ENCODE measurements around the gene MYO16. TPM values are rescaled to one million over a fixed set of nuclear protein-coding genes. Genes with fewer than 3 reads are reported as not detected.

MYO16 gene
- total and polyA plus RNA-seq, 3 donors from 2014 or later = 3.1 to 4.0 (median 3.4) TPM

- no peak for TF ChIP-seq POLR2A (IDR thresholded peaks at IDR 0.05)
- TF ChIP-seq, protein P1, sequence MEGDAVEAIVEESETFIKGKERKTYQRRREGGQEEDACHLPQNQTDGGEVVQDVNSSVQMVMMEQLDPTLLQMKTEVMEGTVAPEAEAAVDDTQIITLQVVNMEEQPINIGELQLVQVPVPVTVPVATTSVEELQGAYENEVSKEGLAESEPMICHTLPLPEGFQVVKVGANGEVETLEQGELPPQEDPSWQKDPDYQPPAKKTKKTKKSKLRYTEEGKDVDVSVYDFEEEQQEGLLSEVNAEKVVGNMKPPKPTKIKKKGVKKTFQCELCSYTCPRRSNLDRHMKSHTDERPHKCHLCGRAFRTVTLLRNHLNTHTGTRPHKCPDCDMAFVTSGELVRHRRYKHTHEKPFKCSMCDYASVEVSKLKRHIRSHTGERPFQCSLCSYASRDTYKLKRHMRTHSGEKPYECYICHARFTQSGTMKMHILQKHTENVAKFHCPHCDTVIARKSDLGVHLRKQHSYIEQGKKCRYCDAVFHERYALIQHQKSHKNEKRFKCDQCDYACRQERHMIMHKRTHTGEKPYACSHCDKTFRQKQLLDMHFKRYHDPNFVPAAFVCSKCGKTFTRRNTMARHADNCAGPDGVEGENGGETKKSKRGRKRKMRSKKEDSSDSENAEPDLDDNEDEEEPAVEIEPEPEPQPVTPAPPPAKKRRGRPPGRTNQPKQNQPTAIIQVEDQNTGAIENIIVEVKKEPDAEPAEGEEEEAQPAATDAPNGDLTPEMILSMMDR (IDR thresholded peaks at IDR 0.05) = no peak
- H3K4me3 ChIP-seq = no peak overlapping the region
- no peak for DNase-seq
- H3K27me3 ChIP-seq = no peaks in the 10 kb centered on the region
- H3K27ac ChIP-seq = no peak overlapping the region
- no peaks in the 10 kb centered on the region for H3K36me3 ChIP-seq (ENCODE audit: low read depth, missing control alignments)
- H3K9me3 ChIP-seq = no peaks in the 10 kb centered on the region
- intact Hi-C loops (cut with DNase I; ENCODE audit: low total_unique reads) = no loop called here
- WGBS, 2 donors = 90 to 92% methylated on average over 4 of the region's 4 CpGs
- peaks cover 8% of the 10 kb centered on the region for H3K4me1 ChIP-seq
Measured at GRCh38 chr13:108944760-108945159, 315.3 kb downstream of the MYO16 start.

DNA sequence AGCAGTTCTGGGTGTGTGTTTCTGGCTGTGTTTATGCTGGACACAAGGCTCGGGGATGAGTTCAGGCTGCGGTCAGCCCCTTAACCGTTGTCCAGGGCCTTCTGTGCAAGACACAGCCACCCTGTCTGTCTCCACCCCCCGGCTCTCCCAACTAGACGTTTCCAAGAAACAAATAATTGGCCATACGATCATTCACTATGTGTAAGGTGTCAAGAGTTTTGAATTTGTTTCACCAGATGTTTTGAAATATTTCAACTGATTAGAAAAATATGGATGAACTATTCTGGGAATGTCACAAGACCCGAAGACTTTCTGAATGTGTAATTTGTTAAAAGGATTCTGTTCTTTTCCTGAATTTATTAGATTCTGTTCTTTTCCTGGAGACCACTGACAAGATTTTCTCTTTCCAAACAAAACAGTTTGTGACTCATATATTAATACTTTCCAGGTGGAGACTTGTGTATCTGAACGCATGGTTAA is 318.2 kb downstream of the MYO16 start:
- TF ChIP-seq POLR2A (IDR thresholded peaks at IDR 0.05) = no peak
- TF ChIP-seq, protein P1 (IDR thresholded peaks at IDR 0.05) = no peak
- Histone ChIP-seq H3K36me3 (ENCODE audit: low read depth, missing control alignments) (no peaks in the 10 kb centered on the region), H3K27ac (peak overlapping the region; percentile 1 to 70), H3K4me1 (peaks cover 8% of the 10 kb centered on the region), H3K9me3 (no peaks in the 10 kb centered on the region), H3K27me3 (no peaks in the 10 kb centered on the region), H3K4me3 (no peak overlapping the region)
- intact Hi-C loops (cut with DNase I; ENCODE audit: low total_unique reads) = no loop called here
- WGBS, 2 donors = 42 to 50% methylated on average over 8 of the region's 8 CpGs
- DNase-seq = peak; percentile 57

DNA sequence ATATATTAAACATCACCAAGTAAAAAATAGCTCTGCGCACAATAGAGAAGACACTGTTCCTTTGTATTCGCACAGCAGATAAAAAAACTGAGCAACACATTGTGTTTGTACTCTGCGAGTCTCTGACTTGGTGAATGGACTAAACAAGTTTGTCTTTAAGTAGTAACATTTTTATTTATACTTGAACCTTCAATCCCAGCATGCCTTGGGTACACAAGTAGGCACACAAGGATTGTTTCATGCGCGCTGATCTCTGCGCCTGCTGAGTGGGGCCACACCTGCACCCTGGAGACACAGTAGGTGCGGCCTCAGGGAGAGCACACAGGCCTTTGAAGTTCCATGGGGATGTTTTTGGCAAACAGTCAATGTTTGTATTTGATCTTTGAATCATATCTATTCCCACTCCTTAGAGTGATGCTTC is 318.9 kb downstream of the MYO16 start:
- H3K4me1 ChIP-seq = peaks cover 8% of the 10 kb centered on the region
- no peaks in the 10 kb centered on the region for H3K27me3 ChIP-seq
- no peak overlapping the region for H3K4me3 ChIP-seq
- 54 to 69% methylated on average over 7 of the region's 7 CpGs for WGBS, 2 donors
- peak overlapping the region; percentile 1 to 70 for H3K27ac ChIP-seq
- intact Hi-C loops (cut with DNase I; ENCODE audit: low total_unique reads) = no loop called here
- no peaks in the 10 kb centered on the region for H3K9me3 ChIP-seq
- peak; percentile 28 for DNase-seq
- H3K36me3 ChIP-seq (ENCODE audit: low read depth, missing control alignments) = no peaks in the 10 kb centered on the region
- TF ChIP-seq, protein P1 (IDR thresholded peaks at IDR 0.05) = no peak
- no peak for TF ChIP-seq POLR2A (IDR thresholded peaks at IDR 0.05)

DNA sequence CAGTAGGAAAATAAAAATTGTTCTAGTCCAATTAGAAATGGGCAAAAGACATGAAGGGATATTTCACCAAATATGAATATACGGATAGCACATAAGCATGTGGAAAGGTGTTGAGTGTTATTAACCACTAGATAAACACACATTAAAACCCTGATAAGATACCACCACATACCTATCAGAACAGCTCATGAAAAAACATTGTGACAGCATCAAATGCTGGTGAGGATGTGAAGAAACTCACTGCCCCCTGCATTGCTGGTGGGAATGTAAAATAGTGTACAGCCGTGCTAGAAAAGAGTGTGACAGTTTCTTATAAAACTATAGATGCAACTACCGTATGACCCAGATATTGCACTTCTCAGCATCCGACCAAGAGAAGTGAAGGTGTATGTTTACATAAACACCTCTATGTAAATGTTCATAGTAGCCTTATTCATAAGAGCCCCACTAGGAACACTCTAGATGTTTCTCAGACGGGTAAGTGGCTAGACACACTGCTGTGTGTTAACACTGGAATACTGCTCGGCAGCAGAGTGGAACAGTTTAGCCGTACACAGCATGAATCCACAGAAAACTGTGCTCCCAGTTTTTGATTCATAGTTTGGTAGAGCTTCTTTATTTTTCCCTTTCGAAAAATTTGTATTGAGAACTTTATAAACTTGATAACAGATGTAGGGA is 321.1 kb downstream of the MYO16 start:
- H3K4me3 ChIP-seq = no peak overlapping the region
- H3K9me3 ChIP-seq = no peaks in the 10 kb centered on the region
- 89 to 91% methylated on average over 8 of the region's 8 CpGs for WGBS, 2 donors
- no peaks in the 10 kb centered on the region for H3K36me3 ChIP-seq (ENCODE audit: low read depth, missing control alignments)
- no peaks in the 10 kb centered on the region for H3K27me3 ChIP-seq
- peaks cover 8% of the 10 kb centered on the region for H3K4me1 ChIP-seq
- no peak overlapping the region for H3K27ac ChIP-seq
- TF ChIP-seq POLR2A (IDR thresholded peaks at IDR 0.05) = no peak
- TF ChIP-seq, protein P1 (IDR thresholded peaks at IDR 0.05) = no peak
- intact Hi-C loops (cut with DNase I; ENCODE audit: low total_unique reads) = loop anchor here (10.0 kb wide), 1 partner anchor 834 kb away; the partner anchor contains the start of gene IRS2
- DNase-seq = no peak

DNA sequence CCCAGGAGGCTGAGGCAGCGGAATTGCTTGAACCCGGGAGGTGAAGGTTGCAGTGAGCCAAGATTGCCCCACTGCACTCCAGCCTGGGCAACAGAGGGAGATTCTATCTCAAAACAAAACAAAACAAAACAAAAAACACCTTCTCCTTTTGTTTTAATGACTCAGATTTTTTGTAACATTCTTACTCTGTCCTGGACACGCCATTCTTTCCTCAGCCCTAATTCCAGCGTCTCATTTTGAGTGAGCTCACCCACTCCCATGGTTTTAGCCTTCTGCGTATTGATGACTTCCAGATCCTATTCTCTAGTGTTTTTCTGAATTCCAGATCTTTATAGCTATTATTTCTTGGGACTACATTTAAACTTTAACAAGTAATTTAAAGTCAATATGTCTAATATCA is 326.3 kb downstream of the MYO16 start:
- WGBS, 2 donors = 77 to 84% methylated on average over 5 of the region's 5 CpGs
- no peaks in the 10 kb centered on the region for H3K36me3 ChIP-seq (ENCODE audit: low read depth, missing control alignments)
- no peak overlapping the region for H3K4me3 ChIP-seq
- H3K4me1 ChIP-seq = no peaks in the 10 kb centered on the region
- no peaks in the 10 kb centered on the region for H3K9me3 ChIP-seq
- no peak for TF ChIP-seq POLR2A (IDR thresholded peaks at IDR 0.05)
- TF ChIP-seq, protein P1 (IDR thresholded peaks at IDR 0.05) = no peak
- no peak overlapping the region for H3K27ac ChIP-seq
- H3K27me3 ChIP-seq = no peaks in the 10 kb centered on the region
- no peak for DNase-seq
- intact Hi-C loops (cut with DNase I; ENCODE audit: low total_unique reads) = loop anchor here (10.0 kb wide), 1 partner anchor 829 kb away; the partner anchor contains the start of gene IRS2
